Activated CD8-positive, alpha-beta memory T cell treated with anti-CD3 and anti-CD28 coated beads for 24 hours (primary cell): ENCODE measurements around the gene SDCCAG8.

Source experiments
- DNase-seq: peaks from one replicate; pipeline ENCODE4 v3.0.0-alpha.2; 2020

Gene SDCCAG8

DNA sequence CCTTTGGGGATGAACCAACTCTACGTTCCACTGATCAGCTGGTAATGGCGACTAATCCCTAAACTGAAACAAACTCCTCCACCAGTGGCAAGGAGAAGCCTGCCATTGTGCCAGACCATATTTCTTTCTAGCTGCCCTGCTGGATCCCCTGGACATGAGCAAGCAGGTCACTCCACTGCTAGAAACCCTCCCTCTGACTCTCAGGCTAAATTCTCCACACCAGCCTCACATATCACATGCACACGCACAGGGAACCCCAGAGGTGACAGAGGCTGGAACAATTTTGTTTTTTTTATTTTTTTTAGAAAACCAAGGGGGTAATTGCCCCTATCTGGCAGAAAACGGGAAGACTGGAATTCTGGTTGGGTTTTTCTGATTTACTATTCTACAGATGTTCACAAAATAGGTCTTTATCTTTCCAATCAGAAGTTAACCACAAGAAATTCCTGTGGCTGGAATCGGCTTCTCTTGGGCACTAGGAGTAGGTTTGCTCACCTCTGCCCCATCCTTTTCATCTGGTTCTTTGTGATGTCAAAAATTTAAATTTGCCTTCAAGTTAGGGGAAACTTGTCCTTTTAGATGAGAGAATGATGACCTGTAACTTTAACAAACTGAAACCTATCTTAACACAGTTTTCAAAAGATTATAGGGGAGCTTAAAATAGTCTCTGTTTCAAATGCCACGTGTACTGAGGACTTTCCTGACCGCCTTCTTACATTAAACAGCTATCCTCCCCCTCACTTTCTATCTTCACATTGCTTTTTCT lies 258.1 kb downstream of the SDCCAG8 start:
- no peak for DNase-seq

- DNase-seq: no peak
Observed at GRCh38 chr1:243514927-243515326, 259.1 kb downstream of the SDCCAG8 start.

GRCh38 chr1:243520831-243521230 lies 265.0 kb downstream of the SDCCAG8 start:
- no peak for DNase-seq

- no peak for DNase-seq
Observed at GRCh38 chr1:243523766-243524165, 267.9 kb downstream of the SDCCAG8 start.

DNA sequence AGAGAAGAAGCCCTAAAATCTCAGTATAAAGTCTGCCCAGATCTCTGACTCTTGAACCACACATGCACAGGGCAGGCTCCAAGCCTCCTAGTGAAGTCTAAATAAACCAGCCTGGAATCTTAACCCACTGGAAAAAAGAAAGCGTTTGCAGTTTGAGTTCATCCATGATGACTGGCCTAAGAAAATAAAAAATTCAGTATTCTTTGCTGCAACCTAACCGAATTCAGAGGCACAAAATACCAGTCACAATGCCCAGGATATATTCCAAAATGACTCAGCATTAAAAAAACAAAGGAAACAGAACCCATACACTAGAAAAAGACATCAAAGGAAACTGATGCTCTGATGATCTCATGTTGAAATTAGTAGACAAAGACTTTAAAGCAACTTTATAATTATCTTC lies 269.2 kb downstream of the SDCCAG8 start:
- no peak for DNase-seq

- DNase-seq: no peak
Observed at GRCh38 chr1:243526180-243526579, 270.3 kb downstream of the SDCCAG8 start.

DNA sequence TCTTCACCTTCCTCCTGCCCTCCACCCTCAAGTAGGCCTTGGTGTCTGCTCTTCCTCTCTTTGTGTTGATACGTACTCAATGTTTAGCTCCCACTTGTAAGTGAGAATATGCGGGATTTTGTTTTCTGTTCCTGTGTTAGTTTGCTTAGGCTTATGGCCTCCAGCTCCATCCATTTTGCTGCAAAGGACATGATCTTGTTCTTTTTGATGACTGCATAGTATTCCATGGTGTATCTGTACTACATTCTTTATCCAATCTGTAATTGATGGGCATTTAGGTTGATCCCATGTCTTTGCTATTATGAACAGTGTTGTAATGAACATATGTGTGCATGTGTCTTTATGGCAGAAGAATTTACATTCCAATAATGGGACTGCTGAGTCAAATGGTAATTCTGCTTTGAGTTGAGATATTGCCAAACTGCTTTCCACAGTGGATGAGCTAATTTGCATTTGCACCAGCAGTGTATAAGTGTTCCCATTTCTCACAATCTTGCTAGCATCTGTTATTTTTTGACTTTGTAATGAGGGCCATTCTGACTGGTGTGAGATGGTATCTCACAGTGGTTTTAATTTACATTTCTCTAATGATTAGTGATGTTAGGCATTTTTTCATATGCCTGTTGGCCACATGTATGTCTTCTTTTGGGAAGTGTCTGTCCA lies 272.7 kb downstream of the SDCCAG8 start:
- no peak for DNase-seq

- no peak for DNase-seq
Observed at GRCh38 chr1:243529512-243529911, 273.7 kb downstream of the SDCCAG8 start.

DNA sequence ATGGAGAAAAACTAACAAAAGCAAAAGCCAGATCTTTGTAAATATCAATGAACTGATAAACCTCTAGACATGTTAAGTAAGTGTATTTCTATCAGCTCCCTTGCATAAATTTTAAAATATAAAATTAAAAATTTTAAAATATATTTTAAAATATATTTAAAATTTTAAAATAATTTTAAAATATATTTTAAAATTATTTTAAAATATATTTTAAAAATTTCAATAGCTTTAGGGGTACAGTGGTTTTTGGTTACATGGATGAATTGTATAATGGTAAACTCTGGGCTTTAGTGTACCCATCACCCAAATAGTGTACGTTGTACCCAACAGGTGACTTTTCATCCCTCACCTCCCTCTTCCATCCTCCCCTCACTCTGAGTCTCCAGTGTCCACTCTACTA lies 279.2 kb downstream of the SDCCAG8 start:
- no peak for DNase-seq

DNA sequence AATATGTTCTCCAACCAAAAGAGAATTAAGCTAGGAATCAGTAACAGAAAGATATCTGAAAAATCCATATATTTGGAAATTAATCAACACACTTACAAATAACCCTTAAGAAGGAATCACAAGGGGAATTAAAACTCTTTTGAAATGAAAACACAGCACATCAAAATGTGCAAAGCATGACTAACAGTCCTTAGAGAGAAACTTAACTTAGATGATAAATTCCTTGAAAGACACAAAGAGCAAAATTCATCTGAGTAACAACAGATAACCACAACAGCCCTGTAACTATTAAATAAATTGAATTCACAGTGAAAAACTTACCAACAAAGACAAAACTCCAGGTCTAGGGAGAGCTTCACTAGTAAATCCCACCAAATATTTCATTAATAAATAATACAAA lies 283.8 kb downstream of the SDCCAG8 start:
- DNase-seq: no peak

- no peak for DNase-seq
Observed at GRCh38 chr1:243542739-243543415, 287.0 kb downstream of the SDCCAG8 start.

DNA sequence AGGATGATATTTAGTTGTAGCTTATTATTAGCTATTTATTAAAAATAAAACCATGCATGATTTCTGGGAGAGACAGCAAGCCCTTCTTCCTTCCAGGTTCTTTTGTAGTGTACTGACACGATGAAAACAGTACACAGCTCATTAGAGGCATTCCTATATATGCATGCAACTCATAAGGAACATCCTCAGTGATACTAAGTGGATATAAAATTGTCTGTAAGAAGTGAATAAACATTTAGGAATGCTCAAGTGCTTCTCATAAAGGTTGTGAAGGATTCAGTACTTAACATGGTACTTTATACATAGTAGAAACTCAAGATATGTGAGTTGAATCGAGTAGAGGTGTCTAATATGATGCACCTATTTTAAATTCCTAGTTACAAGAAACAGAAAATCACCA lies 287.7 kb downstream of the SDCCAG8 start:
- DNase-seq: no peak

GRCh38 chr1:243546457-243546856 lies 290.6 kb downstream of the SDCCAG8 start:
- DNase-seq: no peak

DNA sequence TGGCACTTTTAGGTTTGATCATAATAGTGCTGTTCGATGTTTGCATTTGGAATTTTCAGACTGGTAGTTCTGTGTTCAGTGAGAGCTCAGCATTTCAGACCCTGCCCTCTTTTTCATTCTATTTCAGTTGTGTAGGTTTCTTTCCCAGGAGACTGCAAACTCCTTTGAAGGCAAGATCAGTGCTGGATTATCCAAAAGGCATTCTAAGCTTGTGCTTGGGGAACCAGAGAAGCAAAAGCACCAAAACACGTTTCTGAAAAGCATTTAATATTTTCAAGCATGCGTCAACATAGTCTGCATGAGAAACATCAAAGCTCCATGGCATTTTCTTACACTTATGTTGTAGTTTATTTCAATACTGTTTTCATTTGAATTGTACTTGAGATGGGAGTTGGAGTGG lies 292.1 kb downstream of the SDCCAG8 start:
- no peak for DNase-seq

DNA sequence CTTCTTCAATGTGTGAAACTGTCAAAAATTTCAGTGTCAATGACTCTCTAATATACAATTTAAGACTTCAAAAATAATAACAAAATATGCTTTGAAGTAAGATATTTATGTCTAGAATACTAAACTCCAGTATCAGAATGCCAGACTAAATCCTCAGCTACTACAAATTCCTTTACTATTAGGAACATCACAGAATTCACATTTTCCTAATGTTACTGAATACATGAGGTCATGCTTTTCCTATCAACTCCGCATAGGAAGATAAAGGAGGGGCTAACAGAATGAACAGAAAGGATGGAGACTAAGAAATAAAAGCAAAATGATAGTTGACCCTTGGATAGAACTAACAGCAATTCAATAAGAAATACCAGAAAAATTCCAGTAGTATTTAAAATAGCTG lies 292.7 kb downstream of the SDCCAG8 start:
- no peak for DNase-seq

- DNase-seq: no peak
Observed at GRCh38 chr1:243549108-243549507, 293.3 kb downstream of the SDCCAG8 start.
